Keratinocyte (primary cell): Measurements from ENCODE around the gene ZNF516. TPM values are rescaled to one million over a fixed set of nuclear protein-coding genes. Genes with fewer than 3 reads are reported as not detected.

ENCODE experiments used
- DNase-seq: peaks from one replicate; pipeline ENCODE4 v3.0.0-alpha.2; 2011; ENCODE audit warnings: low read depth, missing footprints, low spot score
- FAIRE-seq: peaks from 2 replicates; lab custom pipeline; 2011; peaks lifted over from hg19 to GRCh38; lab: Jason Lieb, UNC
- H2AFZ ChIP-seq: 2 replicates; pipeline ENCODE4 v1.6.0; 2012; ENCODE audit warnings: low read length, control low read depth, inconsistent platforms; ENCODE audit not compliant: control insufficient read depth
- H3K27ac ChIP-seq: 2 replicates; pipeline ENCODE4 v1.5.1; 2011; ENCODE audit warnings: low read length; ENCODE audit not compliant: control insufficient read depth, insufficient read depth
- H3K27me3 ChIP-seq: 3 replicates; pipeline ENCODE4 v1.6.0; 2011; ENCODE audit warnings: low read length; ENCODE audit not compliant: control insufficient read depth, insufficient read depth; ENCODE audit errors: extremely low read depth
- H3K36me3 ChIP-seq, 2 experiments: 2 replicates in 1 of 2; 3 replicates in 1 of 2; pipeline ENCODE4 v1.5.1; 2011; ENCODE audit warnings: low read length in 2 of 2, mild to moderate bottlenecking in 1 of 2; ENCODE audit not compliant: control insufficient read depth in 2 of 2, insufficient read depth in 2 of 2; ENCODE audit errors: extremely low read depth in 1 of 2
- H3K4me1 ChIP-seq: 3 replicates; pipeline ENCODE4 v1.5.1; 2011; ENCODE audit warnings: low read length; ENCODE audit not compliant: control insufficient read depth, insufficient read depth; ENCODE audit errors: extremely low read depth
- H3K4me2 ChIP-seq: 3 replicates; pipeline ENCODE4 v1.6.0; 2011; ENCODE audit warnings: low read depth, low read length; ENCODE audit not compliant: control insufficient read depth, insufficient read depth; ENCODE audit errors: extremely low read depth
- H3K4me3 ChIP-seq, 3 experiments: fragments of 200-600 bp in 1 of 3; sonication (generic) in 1 of 3; 2 replicates in 2 of 3; 3 replicates in 1 of 3; pipeline ENCODE4 v1.5.1; 2011 to 2016; ENCODE audit warnings: low read length in 3 of 3, mild to moderate bottlenecking in 3 of 3, control low read depth in 2 of 3, inconsistent platforms in 1 of 3, low read depth in 1 of 3, mixed read lengths in 1 of 3, mixed run types in 1 of 3, moderate library complexity in 1 of 3; ENCODE audit not compliant: control insufficient read depth in 2 of 3, insufficient read depth in 2 of 3; ENCODE audit errors: extremely low read depth in 1 of 3
- H3K79me2 ChIP-seq: 2 replicates; pipeline ENCODE4 v1.6.0; 2012; ENCODE audit warnings: low read length; ENCODE audit not compliant: control insufficient read depth, insufficient read depth
- H3K9ac ChIP-seq: 3 replicates; pipeline ENCODE4 v1.6.0; 2011; ENCODE audit warnings: low read length; ENCODE audit not compliant: control insufficient read depth, insufficient read depth; ENCODE audit errors: extremely low read depth
- H3K9me1 ChIP-seq: 3 replicates; pipeline ENCODE4 v1.6.0; 2011; ENCODE audit warnings: low read length; ENCODE audit not compliant: control insufficient read depth, insufficient read depth; ENCODE audit errors: extremely low read depth
- H3K9me3 ChIP-seq: 2 replicates; pipeline ENCODE4 v1.5.1; 2012; ENCODE audit warnings: low read depth, low read length; ENCODE audit not compliant: control insufficient read depth
- H4K20me1 ChIP-seq: 3 replicates; pipeline ENCODE4 v1.6.0; 2011; ENCODE audit warnings: low read length; ENCODE audit not compliant: control insufficient read depth, insufficient read depth; ENCODE audit errors: extremely low read depth
- CTCF ChIP-seq, 3 experiments: IDR thresholded peaks in 1 of 3; conservative IDR thresholded peaks in 1 of 3; optimal IDR thresholded peaks in 1 of 3; 2 replicates in 2 of 3; 3 replicates in 1 of 3; pipeline versions ENCODE3 to v1.5.1; 2011; ENCODE audit warnings: low read length in 3 of 3, mild to moderate bottlenecking in 3 of 3, moderate library complexity in 2 of 3, control low read depth in 1 of 3, inconsistent platforms in 1 of 3; ENCODE audit not compliant: insufficient read depth in 2 of 3; ENCODE audit errors: extremely low read depth in 1 of 3
- EZH2 ChIP-seq: IDR thresholded peaks from one replicate; pipeline ENCODE4 v1.6.1; 2012; ENCODE audit warnings: inconsistent platforms, mild to moderate bottlenecking, low read length, moderate library complexity
- dilution Hi-C: fragments of 300-500 bp; cut with MboI; formaldehyde crosslinking; loops from one replicate; pipeline ENCODE4 v1.7.0; 2020; ENCODE audit warnings: low sequenced_read_pairs; ENCODE audit not compliant: extremely low pct_ligation_motif_present
- polyA plus RNA-seq, 5 experiments: library from polyadenylated mRNA; depleted of rRNA in 3 of 5; stranded (reverse) in 3 of 5; stranded (forward) in 1 of 5; unstranded in 1 of 5; fragments of >200 nt; gene quantifications; 1 replicate in 1 of 5; 2 replicates in 3 of 5; 3 replicates in 1 of 5; pipeline versions ENCODE4 v1.2.1 to v1.2.3, GENCODE V29; 2011 to 2012; ENCODE audit warnings: missing spikeins in 2 of 5, low read depth in 1 of 5, low replicate concordance in 1 of 5

Gene ZNF516
- polyA plus RNA-seq, 1 donor (not counting 4 experiments of a cell fraction or from before 2014, with no cell fraction given) = 9.3 TPM

GRCh38 chr18:76467371-76468190 is 27.5 kb downstream of the ZNF516 start:
- no peak for TF ChIP-seq CTCF (optimal IDR thresholded peaks at IDR 0.05 in 1 of 3, IDR thresholded peaks at IDR 0.05 in 1 of 3, conservative IDR thresholded peaks at IDR 0.05 in 1 of 3; ENCODE audit: extremely low read depth in 1 of 3, insufficient read depth in 2 of 3, low read length in 3 of 3)
- TF ChIP-seq EZH2 = no peak
- peaks cover 7% of the 10 kb centered on the region for H4K20me1 ChIP-seq
- H3K4me3 ChIP-seq = no peak overlapping the region
- H3K36me3 ChIP-seq = peaks cover 0 to 3% of the 10 kb centered on the region in 2 experiments
- no peaks in the 10 kb centered on the region for H3K9me3 ChIP-seq
- DNase-seq = no peak
- no peak overlapping the region for H3K4me2 ChIP-seq
- peaks cover 71% of the 10 kb centered on the region for H3K79me2 ChIP-seq
- dilution Hi-C loops = no loop called here
- no peaks in the 10 kb centered on the region for H3K9me1 ChIP-seq
- H3K9ac ChIP-seq = no peak overlapping the region
- H3K27me3 ChIP-seq = no peaks in the 10 kb centered on the region
- no peak for FAIRE-seq
- H3K4me1 ChIP-seq = no peaks in the 10 kb centered on the region
- no peak overlapping the region for H3K27ac ChIP-seq
- H2AFZ ChIP-seq = no peak overlapping the region

- H3K79me2 ChIP-seq = peaks cover 69% of the 10 kb centered on the region
- H3K9me1 ChIP-seq = no peaks in the 10 kb centered on the region
- DNase-seq (no peak), FAIRE-seq (no peak)
- no peaks in the 10 kb centered on the region for H3K4me1 ChIP-seq
- no peaks in the 10 kb centered on the region for H3K9me3 ChIP-seq
- H3K4me2 ChIP-seq = no peak overlapping the region
- H3K9ac ChIP-seq = no peak overlapping the region
- no peak overlapping the region for H2AFZ ChIP-seq
- no peaks in the 10 kb centered on the region for H3K27me3 ChIP-seq
- peaks cover 0 to 2% of the 10 kb centered on the region in 2 experiments for H3K36me3 ChIP-seq
- no peak overlapping the region for H3K4me3 ChIP-seq
- H4K20me1 ChIP-seq = peaks cover 4% of the 10 kb centered on the region
- no peak overlapping the region for H3K27ac ChIP-seq
- dilution Hi-C loops = no loop called here
- TF ChIP-seq CTCF (optimal IDR thresholded peaks at IDR 0.05 in 1 of 3, IDR thresholded peaks at IDR 0.05 in 1 of 3, conservative IDR thresholded peaks at IDR 0.05 in 1 of 3; ENCODE audit: extremely low read depth in 1 of 3, insufficient read depth in 2 of 3, low read length in 3 of 3) (no peak), EZH2 (no peak)
Measured at GRCh38 chr18:76466410-76466991, 28.5 kb downstream of the ZNF516 start.
